IPS-20b (cell line): ENCODE results near the gene PDE7B.

Experiments
- H3K27ac ChIP-seq: one replicate; pipeline ENCODE4 v1.5.1; 2013; ENCODE audit warnings: low read length
- H3K27me3 ChIP-seq: 2 replicates; pipeline ENCODE4 v1.6.1; 2013; ENCODE audit warnings: mild to moderate bottlenecking, low read length, inconsistent platforms; ENCODE audit not compliant: insufficient read depth
- H3K36me3 ChIP-seq: 2 replicates; pipeline ENCODE4 v1.6.1; 2013; ENCODE audit warnings: low read depth, mild to moderate bottlenecking, inconsistent platforms, low read length, moderate library complexity; ENCODE audit not compliant: insufficient read depth
- H3K4me1 ChIP-seq: 2 replicates; pipeline ENCODE4 v1.6.1; 2013; ENCODE audit warnings: mild to moderate bottlenecking, control low read depth, inconsistent platforms, low read length, moderate library complexity; ENCODE audit not compliant: insufficient read depth
- H3K4me3 ChIP-seq: 2 replicates; pipeline ENCODE4 v1.5.1; 2013; ENCODE audit warnings: mild to moderate bottlenecking, low read length, inconsistent platforms
- H3K9ac ChIP-seq: 2 replicates; pipeline ENCODE4 v1.6.1; 2013; ENCODE audit warnings: low read depth, mild to moderate bottlenecking, inconsistent platforms, low read length, moderate library complexity
- H3K9me3 ChIP-seq: 2 replicates; pipeline ENCODE4 v1.6.1; 2013; ENCODE audit warnings: mild to moderate bottlenecking, low read depth, low read length, inconsistent platforms; ENCODE audit not compliant: insufficient read depth

PDE7B gene

GRCh38 chr6:135851442-135852271 lies at the start of gene PDE7B:
Gene PDE7B (plus strand): TSS chr6:135851701.
- Histone ChIP-seq H3K9me3 (no peaks in the 10 kb centered on the region), H3K4me1 (peaks cover 15% of the 10 kb centered on the region; the same call in 1 of the 2 replicates), H3K36me3 (no peaks in the 10 kb centered on the region), H3K27ac (no peak within 1 kb of the TSS), H3K4me3 (no peak within 1 kb of the TSS), H3K27me3 (no peaks in the 10 kb centered on the region), H3K9ac (no peak within 1 kb of the TSS)

GRCh38 chr6:135801755-135802465 lies 49.6 kb upstream of the PDE7B start:
- Histone ChIP-seq H3K9ac (no peak overlapping the region), H3K36me3 (no peaks in the 10 kb centered on the region), H3K27me3 (no peaks in the 10 kb centered on the region), H3K9me3 (no peaks in the 10 kb centered on the region), H3K27ac (no peak overlapping the region), H3K4me1 (peaks cover 11% of the 10 kb centered on the region), H3K4me3 (no peak overlapping the region)

- H3K27me3 ChIP-seq = no peaks in the 10 kb centered on the region
- no peaks in the 10 kb centered on the region for H3K36me3 ChIP-seq
- peaks cover 6% of the 10 kb centered on the region; the same call in 1 of the 2 replicates for H3K4me1 ChIP-seq
- no peak overlapping the region for H3K9ac ChIP-seq
- no peaks in the 10 kb centered on the region for H3K9me3 ChIP-seq
- H3K4me3 ChIP-seq = no peak overlapping the region
- H3K27ac ChIP-seq = no peak overlapping the region
Measured at GRCh38 chr6:135810486-135810885, 41.0 kb upstream of the PDE7B start.

- no peak overlapping the region for H3K4me3 ChIP-seq
- H3K9ac ChIP-seq = no peak overlapping the region
- H3K27ac ChIP-seq = no peak overlapping the region
- no peaks in the 10 kb centered on the region for H3K27me3 ChIP-seq
- no peaks in the 10 kb centered on the region for H3K36me3 ChIP-seq
- H3K9me3 ChIP-seq = no peaks in the 10 kb centered on the region
- H3K4me1 ChIP-seq = peaks cover 8% of the 10 kb centered on the region; the same call in 1 of the 2 replicates
Measured at GRCh38 chr6:135811170-135811569, 40.3 kb upstream of the PDE7B start.

DNA sequence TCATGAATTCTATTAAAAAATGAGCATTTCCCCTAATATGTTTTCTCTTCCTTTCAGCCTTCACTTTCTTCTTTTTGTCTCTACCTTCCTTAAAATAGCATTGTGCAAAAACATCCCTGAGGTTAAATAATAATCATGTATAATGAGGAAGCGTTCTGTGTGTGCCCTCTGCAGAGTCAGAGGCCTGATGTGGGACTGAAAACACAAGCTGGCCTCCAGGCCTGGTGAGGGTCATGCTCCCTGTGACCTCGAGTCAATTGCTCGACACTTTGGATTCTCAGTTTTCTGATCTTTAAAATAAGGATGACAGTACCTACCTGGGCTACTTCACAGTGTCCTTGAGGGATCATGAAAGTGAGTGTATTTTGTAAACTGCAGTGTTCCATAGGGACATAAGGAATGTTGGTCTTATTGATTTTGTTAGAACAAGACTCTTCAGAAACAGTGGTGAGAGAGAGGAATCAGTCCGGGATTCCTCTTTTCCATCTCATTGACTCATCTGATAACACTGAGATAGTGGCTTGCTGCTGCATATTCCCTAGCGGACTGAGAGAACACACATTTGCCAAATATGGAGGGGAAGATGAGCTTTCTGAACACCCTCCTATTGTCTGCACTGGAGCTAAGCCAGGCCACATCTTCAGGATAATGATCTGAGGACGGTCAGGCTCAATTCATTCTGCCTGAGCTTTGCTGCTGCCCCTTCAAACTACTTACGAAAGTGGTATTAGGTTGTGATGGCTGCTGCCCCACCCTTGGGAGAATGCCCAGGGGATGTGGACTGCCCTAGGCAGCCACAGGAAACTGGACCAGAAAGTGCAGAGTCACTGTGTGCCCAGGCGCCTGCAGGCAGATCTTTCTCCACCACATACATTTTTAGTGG lies 39.6 kb upstream of the PDE7B start:
- H3K27ac ChIP-seq = no peak overlapping the region
- no peaks in the 10 kb centered on the region for H3K36me3 ChIP-seq
- H3K27me3 ChIP-seq = no peaks in the 10 kb centered on the region
- peaks cover 11% of the 10 kb centered on the region for H3K4me1 ChIP-seq
- no peak overlapping the region for H3K9ac ChIP-seq
- no peak overlapping the region for H3K4me3 ChIP-seq
- no peaks in the 10 kb centered on the region for H3K9me3 ChIP-seq

DNA sequence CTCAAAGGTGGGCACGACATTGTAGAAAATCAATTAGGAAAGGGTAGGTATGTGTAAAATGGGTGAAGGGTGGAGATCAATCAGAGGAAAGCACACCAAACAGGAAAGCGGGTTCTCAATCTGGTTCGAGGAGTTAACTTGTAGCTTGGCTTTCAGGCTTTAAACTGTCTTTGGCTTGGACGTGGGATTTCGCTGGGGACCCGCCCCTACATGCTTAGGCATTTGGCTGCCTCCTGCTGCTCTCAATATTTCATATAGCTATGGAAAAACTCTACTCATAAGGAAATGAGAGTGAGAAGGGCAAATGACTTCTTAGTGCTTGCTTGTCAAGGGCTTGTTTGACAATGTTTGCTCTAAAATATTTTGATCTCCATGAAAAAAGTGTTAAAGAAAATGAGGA lies 38.1 kb upstream of the PDE7B start:
- no peak overlapping the region for H3K27ac ChIP-seq
- H3K36me3 ChIP-seq = no peaks in the 10 kb centered on the region
- H3K9me3 ChIP-seq = no peaks in the 10 kb centered on the region
- H3K4me3 ChIP-seq = no peak overlapping the region
- peaks cover 11% of the 10 kb centered on the region for H3K4me1 ChIP-seq
- no peak overlapping the region for H3K9ac ChIP-seq
- no peaks in the 10 kb centered on the region for H3K27me3 ChIP-seq

DNA sequence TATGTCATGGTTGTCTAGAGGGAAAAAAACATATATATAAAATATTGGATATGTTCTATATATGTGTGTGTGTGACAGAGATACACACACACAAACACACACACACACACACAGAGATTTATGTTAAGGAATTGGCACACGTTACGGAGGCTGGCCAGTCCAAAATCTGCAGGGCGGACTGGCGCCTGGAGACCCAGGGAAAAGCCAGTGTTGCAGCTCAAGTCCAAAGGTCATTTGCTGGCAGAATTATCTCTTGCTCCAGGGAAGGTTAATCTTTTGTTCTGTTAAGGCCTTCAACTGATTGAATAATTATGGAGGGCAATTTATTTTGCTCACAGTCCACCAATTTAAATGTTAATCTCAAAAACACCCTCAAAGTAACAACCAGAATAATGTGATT lies 37.5 kb upstream of the PDE7B start:
- Histone ChIP-seq H3K36me3 (no peaks in the 10 kb centered on the region), H3K27me3 (no peaks in the 10 kb centered on the region), H3K4me3 (no peak overlapping the region), H3K27ac (no peak overlapping the region), H3K9me3 (no peaks in the 10 kb centered on the region), H3K4me1 (peaks cover 11% of the 10 kb centered on the region), H3K9ac (no peak overlapping the region)

- Histone ChIP-seq H3K4me1 (peaks cover 11% of the 10 kb centered on the region), H3K27me3 (no peaks in the 10 kb centered on the region), H3K27ac (no peak overlapping the region), H3K36me3 (no peaks in the 10 kb centered on the region), H3K9ac (no peak overlapping the region), H3K4me3 (no peak overlapping the region), H3K9me3 (no peaks in the 10 kb centered on the region)
Measured at GRCh38 chr6:135815216-135815615, 36.3 kb upstream of the PDE7B start.

- H3K9me3 ChIP-seq = no peaks in the 10 kb centered on the region
- no peaks in the 10 kb centered on the region for H3K27me3 ChIP-seq
- peaks cover 11% of the 10 kb centered on the region for H3K4me1 ChIP-seq
- H3K4me3 ChIP-seq = no peak overlapping the region
- H3K36me3 ChIP-seq = no peaks in the 10 kb centered on the region
- no peak overlapping the region for H3K27ac ChIP-seq
- no peak overlapping the region for H3K9ac ChIP-seq
Measured at GRCh38 chr6:135817035-135817434, 34.5 kb upstream of the PDE7B start.

GRCh38 chr6:135819665-135820064 lies 31.8 kb upstream of the PDE7B start:
- H3K9ac ChIP-seq = no peak overlapping the region
- H3K36me3 ChIP-seq = no peaks in the 10 kb centered on the region
- no peak overlapping the region for H3K4me3 ChIP-seq
- no peaks in the 10 kb centered on the region for H3K9me3 ChIP-seq
- no peak overlapping the region for H3K27ac ChIP-seq
- H3K4me1 ChIP-seq = peaks cover 11% of the 10 kb centered on the region
- no peaks in the 10 kb centered on the region for H3K27me3 ChIP-seq

DNA sequence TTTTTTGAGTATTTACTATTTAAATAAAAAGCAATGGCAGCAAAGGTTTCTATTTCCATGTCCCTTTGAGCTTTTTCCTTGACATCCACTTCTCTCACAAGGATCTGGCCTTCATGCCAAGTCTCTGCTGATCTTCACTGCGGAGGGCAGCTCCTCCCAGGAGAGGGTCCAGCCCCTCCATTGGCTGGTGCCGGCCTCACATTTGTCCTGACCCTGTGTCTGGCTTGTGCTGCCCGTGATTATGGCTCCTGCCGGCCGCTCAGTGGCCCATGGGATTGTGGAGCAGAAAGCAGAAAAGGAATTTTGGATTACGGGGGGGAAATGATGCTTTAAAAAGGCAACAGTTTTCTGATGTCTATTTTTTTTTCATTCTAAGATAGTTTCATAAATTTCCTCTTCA lies 31.2 kb upstream of the PDE7B start:
- no peaks in the 10 kb centered on the region for H3K36me3 ChIP-seq
- H3K4me1 ChIP-seq = peaks cover 5% of the 10 kb centered on the region; the same call in 1 of the 2 replicates
- no peaks in the 10 kb centered on the region for H3K27me3 ChIP-seq
- H3K9ac ChIP-seq = no peak overlapping the region
- no peaks in the 10 kb centered on the region for H3K9me3 ChIP-seq
- H3K4me3 ChIP-seq = no peak overlapping the region
- no peak overlapping the region for H3K27ac ChIP-seq
